GM13976 (cell line): ENCODE measurements around the gene SNN.

Experiments
- DNase-seq: peaks from one replicate; pipeline ENCODE4 v3.0.0; 2012; ENCODE audit warnings: low spot score
- CTCF ChIP-seq: IDR thresholded peaks from 2 replicates; pipeline ENCODE4 v1.5.1; 2012; ENCODE audit warnings: borderline replicate concordance, mild to moderate bottlenecking; ENCODE audit not compliant: insufficient read depth; ENCODE audit errors: extremely low read depth, missing control alignments, control extremely low read depth
- in situ Hi-C: fragments of 300-500 bp; cut with MboI; formaldehyde crosslinking; loops from one replicate; pipeline ENCODE4 v1.12.0; 2022; ENCODE audit warnings: low sequenced_read_pairs, mixed read lengths, inconsistent platforms; ENCODE audit not compliant: unreplicated experiment

Gene SNN

DNA sequence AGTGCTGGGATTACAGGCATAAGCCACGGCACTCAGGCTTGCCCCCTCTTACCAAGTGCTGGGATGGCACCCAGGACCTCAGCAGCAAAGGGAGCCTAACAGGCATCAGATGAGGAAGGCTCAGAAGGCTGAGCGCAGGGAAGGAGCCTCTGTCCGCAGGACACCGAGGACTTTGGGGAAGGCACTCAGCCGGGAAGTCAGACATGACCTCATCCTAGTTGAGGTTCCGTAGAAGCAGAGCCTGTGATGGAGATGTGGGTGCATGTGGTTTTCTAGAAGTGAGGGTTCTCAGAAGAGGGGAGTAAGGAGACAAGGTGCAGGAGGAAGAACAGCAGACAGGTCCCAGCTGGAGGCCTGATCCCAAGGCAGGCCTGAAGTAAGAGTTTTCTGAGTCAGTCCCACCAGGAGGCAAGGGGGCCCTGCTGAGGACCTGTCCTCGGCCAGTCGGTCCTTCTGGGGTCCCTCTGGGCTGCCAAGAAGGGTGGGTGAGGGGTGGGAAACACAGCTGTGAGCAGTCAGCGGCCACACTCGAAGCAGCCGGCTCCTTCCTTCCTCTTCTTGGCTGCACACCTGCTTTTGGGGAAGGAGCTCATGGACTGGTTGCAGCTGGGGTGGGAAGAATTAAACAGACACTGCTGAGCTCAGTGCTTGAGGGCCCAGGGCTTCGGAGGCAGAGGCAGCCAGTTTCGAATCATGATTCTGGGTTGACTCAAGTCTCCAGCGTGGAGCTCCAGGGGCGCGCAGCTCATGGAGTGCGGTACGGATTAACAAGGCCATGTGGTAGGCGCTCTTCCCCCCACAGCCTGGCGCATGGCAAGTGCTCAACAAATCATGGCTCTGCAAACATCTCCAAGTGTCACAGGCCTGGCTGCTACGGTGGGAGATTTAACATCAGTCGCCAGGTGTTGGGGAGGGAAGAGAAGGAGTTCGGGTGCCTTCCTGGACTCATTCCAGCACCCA is 38.9 kb upstream of the SNN start:
- no peak for TF ChIP-seq CTCF
- DNase-seq: no peak
- in situ Hi-C loops: loop anchor here (10.0 to 25.0 kb wide), 2 partner anchors 215 to 667 kb away; no protein-coding TSS in a partner anchor

- in situ Hi-C loops: loop anchor here (25.0 kb wide), 1 partner anchor 668 kb away; no protein-coding TSS in a partner anchor
- no peak for TF ChIP-seq CTCF
- DNase-seq: no peak
Observed at GRCh38 chr16:11630046-11630767, 38.0 kb upstream of the SNN start.

DNA sequence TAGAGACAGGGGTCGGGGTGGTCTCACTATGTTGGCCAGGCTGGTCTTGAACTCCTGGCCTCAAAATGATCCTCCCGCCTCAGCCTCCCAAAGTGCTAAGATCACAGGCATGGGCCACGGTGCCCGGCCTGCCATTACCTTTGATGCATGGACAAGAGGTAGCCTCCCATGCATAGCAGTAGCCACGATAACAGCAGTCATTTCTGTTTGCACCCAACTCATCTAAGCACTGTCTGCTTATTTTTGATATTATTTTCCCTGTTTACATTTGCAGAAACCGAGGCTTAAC is 37.5 kb upstream of the SNN start:
- DNase-seq: no peak
- TF ChIP-seq CTCF: no peak
- in situ Hi-C loops: loop anchor here (25.0 kb wide), 1 partner anchor 668 kb away; no protein-coding TSS in a partner anchor

- no peak for DNase-seq
- TF ChIP-seq CTCF: no peak
- in situ Hi-C loops: loop anchor here (25.0 kb wide), 1 partner anchor 669 kb away; no protein-coding TSS in a partner anchor
Observed at GRCh38 chr16:11631214-11631613, 37.0 kb upstream of the SNN start.

DNA sequence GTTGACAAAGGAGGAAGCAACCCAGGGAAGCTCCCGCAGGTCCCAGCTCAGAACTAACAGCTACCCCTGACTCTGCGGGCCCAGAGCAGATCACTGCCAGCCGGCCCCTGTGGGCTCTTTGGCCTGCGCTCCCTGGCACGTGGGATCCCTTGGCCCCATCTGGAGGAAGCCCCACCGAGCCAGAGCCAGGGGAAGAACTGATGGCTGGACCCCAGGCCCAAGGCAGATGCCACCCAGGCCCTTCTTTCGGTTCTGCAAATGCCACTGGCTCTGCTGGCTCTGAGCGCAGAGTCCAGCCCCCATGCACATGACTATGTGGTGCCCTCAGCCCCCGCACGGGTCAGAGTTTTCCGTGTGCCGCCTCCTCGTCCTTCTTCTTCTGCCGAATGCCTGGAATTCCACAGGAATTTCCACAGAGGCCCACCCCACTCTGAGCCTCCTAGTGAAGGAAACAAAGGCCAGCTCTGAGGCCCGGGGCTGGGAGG is 35.8 kb upstream of the SNN start:
- in situ Hi-C loops: loop anchor here (25.0 kb wide), 1 partner anchor 670 kb away; no protein-coding TSS in a partner anchor

GRCh38 chr16:11633113-11633512 is 35.1 kb upstream of the SNN start:
- no peak for TF ChIP-seq CTCF
- DNase-seq: no peak
- in situ Hi-C loops: loop anchor here (25.0 kb wide), 1 partner anchor 671 kb away; no protein-coding TSS in a partner anchor

More for the DNA sequence above, 35.8 kb upstream of the SNN start:
- no peak for TF ChIP-seq CTCF
- no peak for DNase-seq
